Mesenchymal stem cell (in vitro differentiated cells and primary cell): ENCODE measurements around the gene PCSK9.
A peak's percentile ranks its signal among the peaks of the same experiment; 100 is the strongest.

ENCODE experiments used
- DNase-seq: peaks from one replicate; pipeline ENCODE4 v3.0.0-alpha.2; 2013
- H2AFZ ChIP-seq: one replicate; pipeline ENCODE4 v1.6.1; 2013; ENCODE audit warnings: low read depth, mild to moderate bottlenecking, control low read depth, inconsistent platforms, low read length, moderate library complexity
- H2AK5ac ChIP-seq: 2 replicates; pipeline ENCODE4 v1.6.1; 2013; ENCODE audit warnings: low read length, moderate library complexity, mild to moderate bottlenecking, inconsistent platforms; ENCODE audit not compliant: severe bottlenecking
- H2BK120ac ChIP-seq: one replicate; pipeline ENCODE4 v1.6.1; 2013; ENCODE audit warnings: low read depth, mild to moderate bottlenecking, inconsistent platforms, low read length, moderate library complexity
- H2BK12ac ChIP-seq, 2 experiments: one replicate each; pipeline ENCODE4 v1.6.1; 2013; ENCODE audit warnings: inconsistent platforms in 2 of 2, low read length in 2 of 2, mild to moderate bottlenecking in 2 of 2, moderate library complexity in 2 of 2, control low read depth in 1 of 2
- H2BK15ac ChIP-seq: one replicate; pipeline ENCODE4 v1.6.1; 2013; ENCODE audit warnings: mild to moderate bottlenecking, low read depth, inconsistent platforms; ENCODE audit not compliant: poor library complexity, severe bottlenecking
- H2BK5ac ChIP-seq: 2 replicates; pipeline ENCODE4 v1.6.1; 2013; ENCODE audit warnings: low read depth, mild to moderate bottlenecking, low read length, control low read depth, inconsistent platforms; ENCODE audit not compliant: poor library complexity, severe bottlenecking
- H3K14ac ChIP-seq, 2 experiments: one replicate each; pipeline ENCODE4 v1.6.1; 2013; ENCODE audit warnings: inconsistent platforms in 2 of 2, low read length in 2 of 2, control low read depth in 1 of 2, mild to moderate bottlenecking in 1 of 2, moderate library complexity in 1 of 2
- H3K18ac ChIP-seq, 2 experiments: one replicate each; pipeline ENCODE4 v1.6.1; 2013; ENCODE audit warnings: inconsistent platforms in 2 of 2, low read length in 2 of 2, control low read depth in 1 of 2, low read depth in 1 of 2, mild to moderate bottlenecking in 1 of 2
- H3K23ac ChIP-seq, 2 experiments: one replicate each; pipeline ENCODE4 v1.6.1; 2013; ENCODE audit warnings: inconsistent platforms in 2 of 2, low read length in 2 of 2, mild to moderate bottlenecking in 2 of 2, moderate library complexity in 2 of 2, control low read depth in 1 of 2
- H3K27ac ChIP-seq: 2 replicates; pipeline ENCODE4 v1.5.1; 2013; ENCODE audit warnings: mild to moderate bottlenecking, moderate library complexity, low read length, control low read depth, inconsistent platforms; ENCODE audit not compliant: poor library complexity, severe bottlenecking
- H3K27me3 ChIP-seq, 2 experiments: 2 replicates each; pipeline versions ENCODE4 v1.6.1 to v1.7.0; 2013; ENCODE audit warnings: low read length in 2 of 2, mild to moderate bottlenecking in 2 of 2, moderate library complexity in 2 of 2, control low read depth in 1 of 2, inconsistent platforms in 1 of 2; ENCODE audit not compliant: control insufficient read depth in 1 of 2, insufficient read depth in 1 of 2
- H3K36me3 ChIP-seq, 2 experiments: 2 replicates each; pipeline versions ENCODE4 v1.6.1 to v1.7.0; 2013; ENCODE audit warnings: low read length in 2 of 2, control low read depth in 1 of 2, inconsistent platforms in 1 of 2, low read depth in 1 of 2, mild to moderate bottlenecking in 1 of 2; ENCODE audit not compliant: insufficient read depth in 2 of 2, control insufficient read depth in 1 of 2
- H3K4ac ChIP-seq, 2 experiments: one replicate each; pipeline ENCODE4 v1.6.1; 2013; ENCODE audit warnings: inconsistent platforms in 2 of 2, low read length in 2 of 2, mild to moderate bottlenecking in 2 of 2, moderate library complexity in 2 of 2, control low read depth in 1 of 2, low read depth in 1 of 2
- H3K4me1 ChIP-seq: 2 replicates; pipeline ENCODE4 v1.6.1; 2013; ENCODE audit warnings: low read depth, low read length, control low read depth; ENCODE audit not compliant: control insufficient read depth, insufficient read depth
- H3K4me2 ChIP-seq: 2 replicates; pipeline ENCODE4 v1.6.1; 2013; ENCODE audit warnings: low read length, mild to moderate bottlenecking, inconsistent platforms; ENCODE audit not compliant: poor library complexity, severe bottlenecking
- H3K4me3 ChIP-seq, 2 experiments: 2 replicates each; pipeline versions ENCODE4 v1.5.1 to v1.7.0; 2013; ENCODE audit warnings: low read length in 2 of 2, mild to moderate bottlenecking in 2 of 2, control low read depth in 1 of 2, low read depth in 1 of 2; ENCODE audit not compliant: insufficient read depth in 1 of 2
- H3K79me1 ChIP-seq: replicated peaks from 2 replicates; pipeline ENCODE4 v1.6.1; 2013; ENCODE audit warnings: mild to moderate bottlenecking, control low read depth, low read length, inconsistent platforms; ENCODE audit not compliant: poor library complexity, severe bottlenecking
- H3K9ac ChIP-seq: 2 replicates; pipeline ENCODE4 v1.7.0; 2013; ENCODE audit warnings: mild to moderate bottlenecking, low read length, moderate library complexity
- H3K9me3 ChIP-seq: 2 replicates; pipeline ENCODE4 v1.7.0; 2013; ENCODE audit warnings: mild to moderate bottlenecking, low read length; ENCODE audit not compliant: control insufficient read depth
- H4K8ac ChIP-seq: one replicate; pipeline ENCODE4 v1.6.1; 2013; ENCODE audit warnings: inconsistent platforms, mild to moderate bottlenecking, low read length, moderate library complexity
- H4K91ac ChIP-seq: one replicate; pipeline ENCODE4 v1.6.1; 2013; ENCODE audit warnings: mild to moderate bottlenecking, low read length, inconsistent platforms
- WGBS: methylation state at CpG from one replicate; pipeline ENCODE4 v1.1.7; 2013; ENCODE audit warnings: mixed read lengths; 5-methylcytosine and 5-hydroxymethylcytosine counted together

Gene PCSK9

DNA sequence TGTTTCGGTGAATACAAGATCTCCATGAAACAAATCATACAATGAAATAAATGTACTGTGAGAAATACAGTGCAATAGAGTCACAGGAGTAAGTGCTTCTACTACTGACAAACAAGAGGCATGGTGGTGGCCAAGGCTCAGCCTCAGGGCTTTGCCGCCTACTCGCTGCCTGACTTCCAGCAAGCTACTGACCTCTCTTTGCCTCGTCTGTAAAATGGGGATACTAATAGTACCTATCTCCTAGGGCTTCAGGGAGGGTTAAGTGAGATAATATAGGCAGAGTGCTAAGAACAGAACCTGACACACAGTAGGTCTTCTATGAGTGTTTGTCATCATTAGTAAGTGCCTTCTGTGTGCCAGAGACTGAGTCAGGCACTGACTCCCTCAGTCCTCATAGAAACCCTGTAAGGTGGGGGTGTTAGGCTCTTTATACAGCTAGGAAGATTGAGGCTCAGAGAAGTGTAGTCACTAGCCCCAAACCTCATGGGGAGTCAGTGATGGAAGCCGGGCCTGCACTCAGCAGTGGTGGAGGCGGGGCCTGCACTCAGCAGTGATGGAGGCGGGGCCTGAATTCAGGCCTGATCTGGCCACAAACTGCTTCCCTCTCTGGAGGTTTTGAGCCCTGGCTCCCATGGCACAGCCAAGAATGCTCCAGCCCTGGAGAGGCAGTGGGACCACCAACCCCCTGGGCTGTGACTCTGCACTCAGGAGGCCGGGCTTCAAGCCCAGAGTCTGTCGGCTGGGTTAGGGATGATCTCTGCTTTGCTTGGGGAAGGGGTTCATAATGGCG lies 33.8 kb upstream of the PCSK9 start:
- H3K27ac ChIP-seq, result no peak overlapping the region

DNA sequence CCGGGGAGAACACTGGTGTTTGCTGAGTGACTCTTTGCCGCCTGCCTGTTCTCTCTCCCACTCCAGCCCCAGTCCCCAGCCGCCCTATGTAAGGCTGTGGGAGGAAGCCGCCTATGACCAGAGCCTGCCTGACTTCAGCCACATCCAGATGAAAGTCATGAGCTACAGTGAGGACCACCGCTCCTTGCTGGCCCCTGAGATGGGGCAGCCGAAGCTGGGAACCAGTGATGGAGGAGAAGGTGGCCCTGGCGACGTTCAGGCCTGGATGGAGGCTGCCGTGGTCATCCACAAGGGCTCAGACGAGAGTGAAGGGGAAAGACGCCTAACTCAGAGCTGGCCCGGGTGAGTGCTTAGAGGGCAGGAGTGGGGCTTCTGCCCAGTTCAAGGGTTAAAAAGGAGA lies 32.4 kb upstream of the PCSK9 start:
- Histone ChIP-seq H3K27ac (no peak overlapping the region), H3K9ac (no peak overlapping the region), H2BK15ac (peak overlapping the region; percentile 8), H4K91ac (no peak overlapping the region), H2AFZ (no peak overlapping the region), H3K4me3 (no peak overlapping the region), H3K36me3 (no peaks in the 10 kb centered on the region), H3K79me1 (no peaks in the 10 kb centered on the region), H2BK12ac (no peak overlapping the region), H2AK5ac (no peak overlapping the region), H2BK5ac (no peak overlapping the region), H3K4ac (no peak overlapping the region), H3K4me2 (no peak overlapping the region), H3K27me3 (peaks cover 0 to 10% of the 10 kb centered on the region in 2 experiments), H3K14ac (no peak overlapping the region), H3K9me3 (no peaks in the 10 kb centered on the region), H3K4me1 (peaks cover 8% of the 10 kb centered on the region), H2BK120ac (no peak overlapping the region), H4K8ac (no peak overlapping the region), H3K18ac (no peak overlapping the region), H3K23ac (no peak overlapping the region)
- no peak for DNase-seq
- 96% methylated on average over 12 of the region's 12 CpGs for WGBS

More for the DNA sequence above, 33.8 kb upstream of the PCSK9 start:
- no peak overlapping the region for H3K4ac ChIP-seq
- no peak overlapping the region for H2BK120ac ChIP-seq
- no peak overlapping the region for H4K91ac ChIP-seq
- WGBS, result 92% methylated on average over 9 of the region's 10 CpGs
- no peak overlapping the region for H3K14ac ChIP-seq
- H4K8ac ChIP-seq, result no peak overlapping the region
- H3K79me1 ChIP-seq, result no peaks in the 10 kb centered on the region
- no peaks in the 10 kb centered on the region for H3K9me3 ChIP-seq
- no peaks in the 10 kb centered on the region for H3K36me3 ChIP-seq
- H2BK5ac ChIP-seq, result no peak overlapping the region
- no peak overlapping the region for H3K23ac ChIP-seq
- no peak overlapping the region for H3K4me2 ChIP-seq
- H3K4me1 ChIP-seq, result peaks cover 8% of the 10 kb centered on the region
- H2BK15ac ChIP-seq, result no peak overlapping the region
- H3K9ac ChIP-seq, result no peak overlapping the region
- no peak overlapping the region for H3K18ac ChIP-seq
- no peak overlapping the region for H2AK5ac ChIP-seq
- H2BK12ac ChIP-seq, result no peak overlapping the region
- peaks cover 5 to 23% of the 10 kb centered on the region in 2 experiments for H3K27me3 ChIP-seq
- no peak for DNase-seq
- H3K4me3 ChIP-seq, result no peak overlapping the region
- no peak overlapping the region for H2AFZ ChIP-seq

DNA sequence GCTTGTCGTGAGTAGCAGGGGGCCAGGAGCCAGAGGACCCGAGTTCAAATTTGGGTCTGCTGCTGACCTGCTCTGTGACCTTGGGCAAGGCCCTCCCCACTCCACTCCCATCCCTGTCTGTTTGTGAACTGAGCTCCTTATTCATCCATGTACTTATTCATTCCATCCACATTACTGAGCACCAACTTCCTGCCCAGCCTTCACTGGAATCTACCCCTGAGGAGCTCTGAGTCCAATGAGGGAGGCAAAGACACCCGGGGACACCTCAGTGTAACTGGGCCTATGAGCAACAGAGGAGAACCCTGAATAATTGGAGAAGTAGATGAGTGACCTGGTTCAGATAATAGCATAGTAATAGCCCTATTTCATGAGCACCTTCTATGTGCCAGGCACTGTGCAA lies 31.7 kb upstream of the PCSK9 start:
- no peak overlapping the region for H3K18ac ChIP-seq
- no peak overlapping the region for H3K14ac ChIP-seq
- H4K91ac ChIP-seq, result no peak overlapping the region
- H4K8ac ChIP-seq, result no peak overlapping the region
- no peak overlapping the region for H2BK120ac ChIP-seq
- peak; percentile 50 for DNase-seq
- H2AFZ ChIP-seq, result no peak overlapping the region
- no peaks in the 10 kb centered on the region for H3K9me3 ChIP-seq
- no peak overlapping the region for H2BK12ac ChIP-seq
- peak overlapping the region; percentile 15 for H3K27ac ChIP-seq
- WGBS, result 52% methylated on average over 3 of the region's 3 CpGs
- no peaks in the 10 kb centered on the region for H3K79me1 ChIP-seq
- peaks cover 0 to 9% of the 10 kb centered on the region in 2 experiments for H3K27me3 ChIP-seq
- H3K9ac ChIP-seq, result no peak overlapping the region
- no peak overlapping the region for H3K4ac ChIP-seq
- no peak overlapping the region for H2BK15ac ChIP-seq
- no peak overlapping the region for H3K4me2 ChIP-seq
- H3K4me1 ChIP-seq, result peaks cover 8% of the 10 kb centered on the region
- H3K36me3 ChIP-seq, result no peaks in the 10 kb centered on the region
- no peak overlapping the region for H2AK5ac ChIP-seq
- H2BK5ac ChIP-seq, result no peak overlapping the region
- H3K23ac ChIP-seq, result no peak overlapping the region
- H3K4me3 ChIP-seq, result no peak overlapping the region

DNA sequence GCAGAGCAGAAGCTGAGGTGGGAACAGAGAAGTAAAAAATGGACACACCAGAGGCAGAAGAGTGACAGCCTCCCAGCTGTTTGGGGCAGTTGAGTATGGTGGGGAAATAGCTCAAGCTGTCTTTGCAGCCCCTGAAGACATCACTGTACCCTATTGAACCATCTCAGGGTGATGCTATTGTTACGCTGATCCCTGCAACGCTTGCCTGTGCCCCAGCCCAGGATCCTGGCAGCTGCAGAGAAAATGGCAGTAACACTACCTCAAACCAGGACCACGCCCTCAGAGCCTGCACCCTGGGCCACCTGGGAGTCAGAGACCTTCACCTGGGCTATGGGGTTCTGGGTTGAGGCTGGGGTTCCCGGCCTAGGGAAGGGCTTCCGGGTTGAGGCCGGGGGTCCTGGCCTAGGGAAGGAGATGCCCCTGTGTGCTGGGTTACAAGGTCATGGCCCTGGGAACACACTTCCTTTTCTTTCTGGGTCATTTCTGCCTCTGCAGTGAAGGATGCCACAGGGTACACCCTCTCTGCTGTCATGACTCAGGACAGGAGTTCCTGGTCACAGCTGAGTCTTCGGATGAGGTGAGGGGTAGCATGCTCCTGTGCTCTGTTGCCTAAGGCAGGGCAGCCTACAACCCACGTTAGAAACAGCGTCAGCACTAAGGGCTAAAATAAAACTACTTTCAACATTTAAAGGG lies 29.0 kb upstream of the PCSK9 start:
- Histone ChIP-seq H3K4ac (no peak overlapping the region), H2BK120ac (no peak overlapping the region), H3K9me3 (no peaks in the 10 kb centered on the region), H3K4me1 (peaks cover 13% of the 10 kb centered on the region), H2AFZ (no peak overlapping the region), H2BK12ac (no peak overlapping the region), H4K91ac (no peak overlapping the region), H2AK5ac (no peak overlapping the region), H4K8ac (no peak overlapping the region), H3K14ac (no peak overlapping the region), H3K4me3 (no peak overlapping the region), H2BK15ac (no peak overlapping the region), H3K18ac (no peak overlapping the region), H3K23ac (no peak overlapping the region), H3K4me2 (no peak overlapping the region), H3K79me1 (no peaks in the 10 kb centered on the region), H3K27ac (no peak overlapping the region), H3K27me3 (peaks cover 0 to 32% of the 10 kb centered on the region in 2 experiments), H3K9ac (no peak overlapping the region), H2BK5ac (no peak overlapping the region), H3K36me3 (no peaks in the 10 kb centered on the region)
- WGBS, result 86% methylated on average over 9 of the region's 9 CpGs
- no peak for DNase-seq
